Inflammatory macrophage treated with lipopolysaccharide for 4 hours (primary cell): Measurements from ENCODE around the gene ATP5F1D.

Source experiments
- DNase-seq: peaks from one replicate; pipeline ENCODE4 v3.0.0-alpha.2; 2020

The ATP5F1D gene

DNA sequence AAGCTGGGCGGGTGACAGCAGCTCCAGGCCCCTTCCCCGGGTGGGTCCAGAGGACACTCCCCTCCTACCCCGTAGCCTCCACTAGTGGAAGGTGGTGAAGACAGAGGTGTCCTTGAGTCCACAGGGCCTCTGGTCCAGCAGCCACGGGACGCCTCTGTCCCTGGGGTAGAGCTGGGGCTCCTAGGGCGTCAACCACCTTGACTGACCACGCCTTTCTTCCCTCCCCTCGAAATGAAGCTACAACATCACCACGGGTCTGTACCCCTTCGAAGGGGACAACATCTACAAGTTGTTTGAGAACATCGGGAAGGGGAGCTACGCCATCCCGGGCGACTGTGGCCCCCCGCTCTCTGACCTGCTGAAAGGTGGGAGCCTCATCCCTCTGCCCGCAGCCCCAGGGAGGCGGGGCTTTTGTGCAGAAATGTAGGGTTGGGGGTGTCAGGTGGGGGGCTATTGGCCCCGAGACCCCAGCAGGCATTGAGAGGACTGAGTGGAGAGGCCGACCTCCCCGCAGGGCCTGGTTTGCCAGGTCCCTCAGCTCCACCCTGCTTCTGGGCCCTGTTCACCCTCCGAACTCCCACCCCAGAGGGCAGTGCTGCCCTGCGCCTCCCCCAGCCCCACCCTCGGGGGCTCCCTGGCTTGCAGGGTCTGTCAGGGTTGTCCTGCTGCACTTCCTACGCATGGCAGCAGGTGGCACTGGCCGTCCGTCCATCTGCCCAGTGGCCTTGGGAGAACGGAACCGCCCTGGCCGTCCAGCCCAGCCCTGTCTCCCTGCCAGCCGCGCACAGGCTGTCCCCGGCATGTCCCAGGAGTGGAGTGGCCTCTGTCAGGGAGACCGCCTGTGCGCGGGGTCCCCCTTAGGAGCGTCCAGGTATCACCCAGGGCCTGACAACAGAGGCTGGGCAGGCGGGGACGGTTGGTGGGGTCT lies 20.3 kb upstream of the ATP5F1D start:
- peak; percentile 54 for DNase-seq

DNA sequence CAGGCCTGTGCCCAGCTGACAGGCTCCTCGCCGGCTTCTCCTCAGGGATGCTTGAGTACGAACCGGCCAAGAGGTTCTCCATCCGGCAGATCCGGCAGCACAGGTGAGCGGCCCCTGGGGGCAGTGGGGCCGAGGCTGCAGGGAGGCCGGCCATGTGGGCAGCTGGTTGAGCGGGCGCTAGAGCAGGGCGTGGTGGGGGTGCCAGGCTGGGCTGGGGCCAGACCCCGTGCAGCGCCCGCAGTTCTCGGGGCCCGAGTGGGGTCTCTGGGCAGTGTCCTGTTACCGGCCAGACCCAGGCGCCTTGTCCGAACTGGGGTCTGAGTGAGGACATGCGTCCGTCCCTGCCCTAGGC lies 19.7 kb upstream of the ATP5F1D start:
- DNase-seq, result no peak

DNA sequence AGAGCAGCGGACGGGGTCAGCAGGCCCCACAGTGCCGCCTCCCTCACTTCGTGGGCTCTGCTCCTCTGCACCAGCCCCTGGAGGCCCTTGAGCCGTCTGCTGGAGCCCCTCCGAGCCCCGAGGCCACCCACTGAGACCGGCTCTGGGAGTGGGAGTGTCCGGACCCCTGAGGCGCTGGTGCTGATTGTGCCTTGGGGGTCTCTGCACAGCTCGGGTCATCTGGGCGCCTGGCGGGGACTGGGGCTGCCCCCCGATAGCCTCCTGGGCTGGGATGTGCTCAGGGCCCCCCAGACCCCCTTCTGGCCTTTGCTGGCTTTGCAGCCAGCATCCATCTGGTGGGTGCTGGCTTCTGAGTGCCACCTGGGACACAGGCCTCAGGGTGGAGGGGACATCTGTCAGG lies 19.2 kb upstream of the ATP5F1D start:
- no peak for DNase-seq

DNA sequence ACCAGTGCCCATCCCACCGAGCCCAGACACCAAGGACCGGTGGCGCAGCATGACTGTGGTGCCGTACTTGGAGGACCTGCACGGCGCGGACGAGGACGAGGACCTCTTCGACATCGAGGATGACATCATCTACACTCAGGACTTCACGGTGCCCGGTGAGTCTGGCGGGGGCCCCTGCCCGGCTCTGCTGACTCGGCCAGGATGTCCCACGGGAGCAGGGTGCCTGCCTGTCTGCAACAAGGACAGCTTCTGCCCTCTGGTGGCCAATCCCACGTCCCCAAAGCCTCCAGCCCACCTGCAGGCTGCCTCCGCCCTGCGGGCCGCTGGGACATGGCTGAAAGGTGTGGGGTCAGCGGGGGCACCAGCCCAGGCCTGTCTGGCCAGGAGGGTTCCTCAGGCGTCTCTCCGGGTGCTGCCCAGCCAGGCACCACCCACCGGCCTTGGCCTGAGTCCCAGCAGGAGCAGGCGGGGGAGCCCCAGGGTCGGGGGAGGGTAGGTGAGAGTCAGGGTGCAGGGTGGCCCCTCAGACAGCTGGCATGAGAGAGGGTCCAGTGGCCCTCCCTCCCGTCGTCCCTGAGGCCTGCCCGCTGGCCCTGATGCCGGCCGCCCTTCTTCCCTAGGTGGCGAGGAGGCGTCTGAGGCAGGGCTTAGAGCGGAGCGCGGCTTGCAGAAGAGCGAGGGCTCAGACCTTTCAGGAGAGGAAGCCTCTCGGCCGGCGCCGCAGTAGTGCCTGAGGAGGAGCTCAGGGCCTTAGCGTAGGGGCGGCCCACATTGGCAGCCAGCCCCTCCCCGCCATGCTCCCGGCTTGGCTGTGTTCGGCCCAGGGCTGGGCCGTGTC lies 18.3 kb upstream of the ATP5F1D start:
- DNase-seq, result no peak

DNA sequence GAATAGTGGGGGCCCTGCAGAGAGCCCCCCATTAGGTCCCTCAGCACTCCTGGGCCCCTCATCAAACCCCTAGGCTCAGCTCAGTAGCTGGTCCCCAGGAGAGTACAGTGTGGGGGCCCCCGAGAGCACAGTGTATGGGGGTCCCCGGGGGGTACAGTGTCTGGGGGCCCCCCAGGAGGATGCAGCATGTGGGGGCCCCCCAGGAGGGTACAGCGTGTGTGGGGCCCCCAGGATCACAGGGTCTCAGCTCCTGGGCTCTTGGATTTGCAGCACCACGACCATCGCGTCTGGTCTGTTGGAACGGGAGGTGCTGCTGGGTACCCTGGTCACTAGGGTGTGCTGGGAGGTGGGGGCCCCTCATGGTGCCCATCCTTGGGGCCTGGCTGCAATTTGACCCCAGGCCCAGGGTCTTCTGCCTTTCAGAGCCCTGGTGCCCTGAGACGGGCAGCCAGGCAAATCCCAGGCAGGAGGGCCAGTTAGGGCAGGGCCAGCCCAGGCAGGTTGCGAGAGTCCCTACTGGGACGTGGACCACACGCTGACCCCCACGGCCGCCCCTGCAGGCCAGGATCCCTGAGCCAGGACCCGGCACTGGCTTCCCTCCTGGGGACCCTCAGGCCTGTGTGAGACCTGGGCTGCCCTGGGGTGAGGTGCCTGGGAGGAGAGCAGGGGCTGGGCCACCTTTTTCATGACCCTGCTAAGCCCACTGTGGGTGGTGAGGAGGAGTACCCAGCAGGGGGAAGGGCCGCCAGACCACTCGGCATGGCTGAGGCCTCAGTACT lies 17.3 kb upstream of the ATP5F1D start:
- no peak for DNase-seq

DNA sequence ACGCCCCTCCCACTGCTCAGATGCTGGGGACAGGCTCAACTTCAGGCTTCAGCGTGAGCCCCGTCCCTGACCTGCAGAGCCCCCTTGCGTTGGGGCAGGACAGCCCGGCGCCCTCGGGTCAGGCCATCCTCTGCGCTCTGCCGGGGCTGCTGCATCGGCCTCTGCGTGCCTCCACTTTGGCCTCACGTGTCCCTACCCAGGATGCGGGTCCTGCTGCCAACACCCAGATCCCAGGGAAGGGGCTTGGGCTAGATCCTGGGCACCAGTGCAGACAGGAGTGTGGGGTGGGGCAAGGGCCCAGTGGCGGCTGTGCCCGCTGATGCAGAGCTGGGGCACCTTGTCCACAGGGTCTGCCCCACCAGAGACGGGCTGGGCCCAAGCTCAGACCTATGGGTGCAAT lies 16.7 kb upstream of the ATP5F1D start:
- no peak for DNase-seq

DNA sequence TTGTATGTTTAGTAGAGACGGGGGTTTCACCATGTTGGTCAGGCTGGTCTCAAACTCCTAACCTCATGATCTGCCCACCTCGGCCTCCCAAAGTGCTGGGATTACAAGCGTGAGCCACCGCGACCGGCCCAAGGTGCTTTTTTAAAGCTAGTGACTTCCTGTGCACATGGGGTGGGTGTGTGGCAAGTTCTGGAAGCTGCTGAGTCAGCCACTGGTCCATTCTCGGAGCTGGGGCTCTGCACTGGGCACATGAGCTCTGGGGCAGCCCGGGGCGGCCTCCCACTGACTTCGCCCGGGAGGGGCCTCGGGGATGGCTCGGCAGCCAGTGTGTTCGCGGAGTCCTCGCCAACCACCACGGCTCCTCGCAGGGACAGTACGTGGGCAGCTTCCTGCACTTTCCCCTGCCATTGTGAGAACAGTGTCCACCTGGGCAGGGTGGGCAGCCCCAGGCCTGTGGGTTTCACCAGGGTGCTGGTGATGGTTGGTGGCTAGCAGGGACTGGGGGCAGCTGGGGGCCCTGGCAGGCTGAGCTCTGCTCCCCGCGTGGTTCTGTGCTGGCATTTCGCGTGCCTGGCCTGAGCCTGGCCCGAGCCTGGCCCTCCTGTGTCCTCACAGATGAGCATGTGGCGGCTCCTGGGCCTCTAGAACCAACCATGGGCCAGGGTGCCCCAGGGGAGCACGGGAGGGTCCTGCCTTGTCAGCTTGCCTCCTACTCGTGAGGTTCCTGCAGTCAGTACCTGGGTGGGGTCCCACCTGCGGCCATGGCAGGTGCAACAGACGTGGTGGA lies 15.9 kb upstream of the ATP5F1D start:
- no peak for DNase-seq

DNA sequence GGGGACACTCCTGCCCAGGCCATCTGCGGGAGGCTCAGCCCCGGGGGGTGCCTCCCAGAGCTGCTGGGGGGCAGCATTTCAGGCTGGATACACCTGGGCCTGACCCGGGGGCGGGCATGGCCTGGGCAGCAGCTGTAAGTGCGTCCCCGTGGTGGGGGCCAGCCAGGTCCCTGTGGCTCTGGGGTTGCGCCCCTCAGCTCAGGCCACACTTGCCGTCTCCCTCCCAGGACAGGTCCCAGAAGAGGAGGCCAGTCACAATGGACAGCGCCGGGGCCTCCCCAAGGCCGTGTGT lies 15.4 kb upstream of the ATP5F1D start:
- DNase-seq, result no peak

DNA sequence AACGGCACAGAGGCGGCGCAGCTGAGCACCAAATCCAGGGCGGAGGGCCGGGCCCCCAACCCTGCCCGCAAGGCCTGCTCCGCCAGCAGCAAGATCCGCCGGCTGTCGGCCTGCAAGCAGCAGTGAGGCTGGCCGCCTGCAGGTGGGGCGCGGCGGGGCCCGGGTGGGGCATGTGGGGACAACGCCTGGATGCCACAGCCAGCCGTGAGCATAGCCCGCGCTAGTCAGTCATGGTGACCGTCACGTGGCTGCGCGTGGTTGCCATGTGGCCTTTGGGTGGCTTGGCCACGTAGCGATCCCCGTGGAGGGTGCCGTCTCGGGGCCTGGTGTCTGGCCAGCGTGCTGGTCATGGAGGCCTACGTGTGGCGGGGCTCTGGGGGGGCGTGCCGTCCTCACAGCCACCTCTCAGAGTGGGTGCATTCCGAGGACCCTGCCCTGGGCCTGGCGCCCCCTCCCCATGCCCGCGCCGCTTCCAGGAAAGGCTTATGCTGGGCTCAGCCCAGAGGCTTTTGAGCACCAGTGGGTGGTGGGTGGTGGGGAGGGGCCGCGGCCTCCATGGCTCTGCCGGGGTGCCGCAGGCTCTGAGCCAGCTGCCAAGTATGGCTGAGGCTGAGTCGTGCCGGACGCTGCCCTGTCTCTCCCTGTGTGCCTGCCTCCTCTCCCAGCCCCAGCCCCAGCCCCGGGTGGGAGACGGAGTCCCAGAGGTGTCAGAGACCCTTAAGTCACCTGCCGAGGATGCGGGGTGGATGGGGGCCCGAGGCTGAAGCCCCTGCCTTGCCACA lies 14.8 kb upstream of the ATP5F1D start:
- DNase-seq, result no peak

DNA sequence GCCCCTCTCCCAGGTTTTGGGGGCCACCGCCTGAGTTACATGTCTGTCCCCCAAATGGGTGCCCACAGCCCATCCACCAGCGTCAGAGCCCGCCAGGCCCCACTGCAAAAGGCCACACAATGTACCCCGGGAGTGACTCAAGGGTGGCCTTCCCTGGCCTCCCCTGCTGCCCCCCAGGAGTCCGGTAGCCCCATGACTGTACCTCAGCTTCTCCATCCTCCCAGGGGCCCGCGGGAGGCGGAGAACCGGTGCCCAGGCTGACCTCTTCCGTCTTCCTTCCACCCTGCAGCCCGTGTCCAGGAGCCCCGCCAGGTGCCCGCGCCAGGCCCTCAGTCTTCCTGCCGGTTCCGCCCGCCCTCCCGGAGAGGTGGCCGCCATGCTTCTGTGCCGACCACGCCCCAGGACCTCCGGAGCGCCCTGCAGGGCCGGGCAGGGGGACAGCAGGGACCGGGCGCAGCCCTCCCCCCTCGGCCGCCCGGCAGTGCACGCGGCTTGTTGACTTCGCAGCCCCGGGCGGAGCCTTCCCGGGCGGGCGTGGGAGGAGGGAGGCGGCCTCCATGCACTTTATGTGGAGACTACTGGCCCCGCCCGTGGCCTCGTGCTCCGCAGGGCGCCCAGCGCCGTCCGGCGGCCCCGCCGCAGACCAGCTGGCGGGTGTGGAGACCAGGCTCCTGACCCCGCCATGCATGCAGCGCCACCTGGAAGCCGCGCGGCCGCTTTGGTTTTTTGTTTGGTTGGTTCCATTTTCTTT lies 14.1 kb upstream of the ATP5F1D start:
- DNase-seq, result no peak

DNA sequence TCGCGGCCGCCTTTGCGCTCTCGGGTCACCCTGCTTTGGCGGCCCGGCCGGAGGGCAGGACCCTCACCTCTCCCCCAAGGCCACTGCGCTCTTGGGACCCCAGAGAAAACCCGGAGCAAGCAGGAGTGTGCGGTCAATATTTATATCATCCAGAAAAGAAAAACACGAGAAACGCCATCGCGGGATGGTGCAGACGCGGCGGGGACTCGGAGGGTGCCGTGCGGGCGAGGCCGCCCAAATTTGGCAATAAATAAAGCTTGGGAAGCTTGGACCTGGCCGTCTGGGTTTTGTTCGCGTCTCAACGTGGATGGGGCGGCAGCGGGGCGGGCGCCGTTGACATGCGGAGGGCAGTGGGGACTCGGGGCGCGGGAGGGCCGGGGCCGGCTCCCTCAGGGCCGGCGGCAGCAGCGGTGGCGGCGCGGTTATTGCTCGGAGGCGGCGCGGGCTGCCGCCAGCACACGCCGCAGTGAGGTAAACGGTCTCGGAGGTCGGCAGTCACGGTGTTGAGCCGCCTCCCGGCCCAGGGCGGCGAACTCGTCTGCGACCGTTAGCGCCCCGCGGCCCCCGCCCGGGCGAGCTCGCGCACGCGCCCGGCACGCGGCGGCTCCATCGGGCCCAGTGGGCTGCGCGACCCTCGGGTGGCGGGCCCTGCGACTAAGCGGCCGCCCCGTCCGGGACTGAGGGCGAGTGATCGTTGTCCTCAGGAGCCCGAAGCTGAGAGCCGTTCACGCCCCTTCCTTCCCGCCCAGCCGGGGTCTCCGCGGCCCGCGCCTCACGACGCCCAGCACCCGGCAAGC lies 13.2 kb upstream of the ATP5F1D start:
- DNase-seq, result no peak

DNA sequence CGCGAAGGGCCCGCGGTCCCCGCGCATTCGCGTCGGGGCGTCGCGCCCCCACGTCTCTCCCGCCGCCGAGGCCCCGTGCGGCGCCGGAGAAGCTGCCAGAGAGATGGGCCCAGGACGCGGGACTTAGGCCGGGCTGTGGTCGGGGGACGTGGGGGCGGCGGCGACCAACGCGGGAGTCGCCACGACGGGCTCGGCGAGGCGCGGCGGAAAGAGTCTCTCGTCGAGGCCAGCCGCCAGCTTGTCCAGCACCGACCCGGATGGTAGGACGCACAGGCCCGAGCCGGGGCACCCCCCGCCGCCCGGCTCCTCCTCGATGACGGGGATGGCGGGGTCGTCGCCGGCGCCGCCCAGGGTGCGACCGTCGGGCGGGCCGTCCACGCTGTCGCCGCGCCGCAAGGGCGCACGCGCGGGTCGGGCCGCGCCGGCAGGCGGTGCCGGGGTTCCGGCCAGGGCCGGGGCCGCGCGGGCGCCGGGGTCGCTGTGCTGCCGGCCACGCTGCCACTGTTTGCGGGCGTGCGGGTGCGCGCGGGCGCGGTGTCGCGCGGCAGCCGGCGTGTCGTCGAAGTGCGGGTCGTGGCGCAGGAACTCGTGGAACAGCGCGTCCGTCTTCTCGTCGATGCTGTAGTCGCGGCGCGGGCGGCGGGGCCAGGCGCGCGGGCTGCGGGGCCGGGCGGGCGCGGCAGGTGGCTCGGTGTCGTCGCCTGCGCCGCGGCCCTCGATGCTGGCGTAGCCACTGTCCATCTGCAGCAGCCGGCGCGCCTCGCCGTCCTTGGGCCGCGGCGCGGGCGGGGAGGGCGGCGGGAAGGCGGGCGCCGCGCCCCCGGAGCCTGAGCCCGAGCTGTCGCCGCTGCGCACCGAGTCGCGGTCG lies 12.3 kb upstream of the ATP5F1D start:
- no peak for DNase-seq

DNA sequence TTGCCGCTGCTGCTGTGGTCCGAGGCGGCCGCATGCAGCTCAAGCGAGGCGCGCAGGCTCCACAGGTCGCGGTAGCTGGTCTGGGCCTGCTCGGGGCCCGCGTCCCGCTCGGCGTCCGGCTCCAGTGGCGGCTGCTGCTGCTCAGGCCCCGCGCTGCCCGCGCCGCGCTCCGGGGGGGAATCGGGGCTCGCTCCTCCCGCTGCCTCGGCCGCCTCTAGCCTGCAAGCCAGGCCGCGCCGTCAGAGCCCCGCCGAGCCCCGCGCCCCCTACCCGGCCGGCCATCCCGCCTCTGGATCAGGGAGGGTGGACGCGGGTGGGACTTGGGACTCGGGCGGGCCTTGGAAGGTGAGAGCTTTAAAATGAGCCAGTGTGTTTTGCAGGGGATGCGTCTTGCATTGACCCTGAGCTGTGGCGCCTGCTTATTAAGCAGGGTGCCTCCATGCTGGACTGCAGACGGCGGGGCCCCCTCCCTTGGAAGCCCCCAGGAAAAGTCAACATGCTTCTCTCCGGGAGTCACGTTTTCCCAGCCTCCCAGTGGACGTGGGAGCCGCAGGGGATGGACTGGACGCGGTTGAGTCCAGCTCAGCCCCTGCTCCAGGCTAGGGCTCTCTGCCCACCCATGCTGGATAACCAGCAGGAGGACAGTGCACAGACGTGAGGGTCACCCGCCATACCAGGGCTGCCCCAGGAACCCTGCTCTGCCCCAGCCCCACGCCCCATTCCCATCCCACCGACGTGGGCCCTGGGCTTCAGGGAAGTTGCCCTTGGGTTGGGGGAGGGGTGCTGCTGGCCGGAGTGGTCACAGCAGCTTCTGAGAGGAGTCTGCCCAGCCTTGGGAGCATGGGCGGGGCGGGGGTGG lies 11.4 kb upstream of the ATP5F1D start:
- DNase-seq, result no peak

DNA sequence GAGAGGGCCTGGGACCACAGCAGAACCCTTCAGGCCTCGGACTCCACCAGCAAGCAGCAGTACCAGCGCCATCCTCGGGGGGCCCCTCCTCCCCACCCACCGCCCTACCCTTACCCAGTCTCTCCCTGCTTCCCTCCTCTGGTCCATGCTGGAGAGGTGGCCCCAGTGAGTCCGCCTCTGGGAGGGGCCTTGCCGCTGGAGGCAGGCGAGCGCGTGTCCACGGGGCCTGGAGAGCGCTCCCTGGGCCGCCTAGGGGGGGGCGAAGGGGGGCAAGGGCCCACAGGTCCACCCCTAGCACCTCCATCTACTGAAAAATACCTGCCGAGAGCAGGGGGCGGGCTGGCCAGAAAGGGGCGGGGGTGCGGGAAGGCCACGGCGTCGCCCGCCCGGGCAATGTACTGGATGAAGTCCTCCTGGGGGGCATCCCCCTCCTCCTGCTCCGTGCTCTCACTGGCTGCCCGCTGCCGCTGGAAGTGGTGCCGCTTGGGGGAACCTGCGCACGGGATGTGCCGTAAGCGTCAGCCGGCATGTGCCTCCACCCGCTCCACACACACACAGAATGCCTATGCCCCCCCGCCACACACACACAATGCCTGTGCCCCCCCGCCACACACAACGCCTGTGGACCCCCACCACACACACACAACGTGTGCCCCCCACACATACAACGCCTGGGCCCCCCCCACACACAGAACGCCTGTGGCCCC lies 10.6 kb upstream of the ATP5F1D start:
- no peak for DNase-seq

DNA sequence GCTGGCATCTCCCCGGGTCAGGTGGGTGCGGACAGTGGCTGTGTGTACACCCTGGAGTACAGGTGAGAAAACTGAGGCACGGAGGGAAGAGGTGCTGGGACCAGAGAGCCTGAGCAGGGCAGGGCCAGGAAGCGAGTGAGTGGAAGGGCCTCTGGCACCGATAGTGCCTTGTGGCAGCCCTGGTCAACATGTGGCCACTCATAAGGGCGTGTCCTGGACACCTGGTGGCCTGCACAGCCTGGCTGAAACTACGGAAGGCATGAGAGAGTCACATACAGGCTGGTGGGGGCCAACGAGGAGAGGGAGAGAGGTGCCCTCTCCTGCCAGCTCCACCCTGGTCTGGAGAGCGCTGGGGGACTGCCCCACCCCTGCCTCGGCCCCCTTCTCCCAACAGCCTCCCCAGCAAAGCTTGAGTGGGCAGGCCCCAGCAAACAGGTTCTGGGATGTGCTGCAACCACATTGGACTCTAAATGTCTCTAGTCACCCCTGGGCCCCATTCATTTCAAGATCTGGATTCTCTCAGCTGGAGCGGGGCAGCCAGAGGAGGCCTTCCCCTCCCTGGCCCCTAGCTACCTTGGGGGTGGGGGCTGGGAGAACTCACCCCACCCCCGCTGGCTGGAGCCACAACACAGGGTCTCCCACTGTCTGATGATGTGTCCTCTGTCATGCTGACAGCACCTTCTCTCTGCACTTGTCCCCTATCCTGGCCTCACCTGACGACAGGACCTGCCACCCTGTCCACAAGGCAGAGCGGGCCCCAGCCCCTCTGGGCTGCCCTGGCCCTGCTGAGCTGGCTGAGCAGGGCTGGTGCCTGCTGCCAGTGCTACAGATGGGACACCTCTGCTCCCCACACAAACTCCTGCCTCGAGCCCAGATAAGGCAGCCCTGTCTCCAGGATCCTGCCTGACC lies 9.6 kb upstream of the ATP5F1D start:
- DNase-seq, result no peak

DNA sequence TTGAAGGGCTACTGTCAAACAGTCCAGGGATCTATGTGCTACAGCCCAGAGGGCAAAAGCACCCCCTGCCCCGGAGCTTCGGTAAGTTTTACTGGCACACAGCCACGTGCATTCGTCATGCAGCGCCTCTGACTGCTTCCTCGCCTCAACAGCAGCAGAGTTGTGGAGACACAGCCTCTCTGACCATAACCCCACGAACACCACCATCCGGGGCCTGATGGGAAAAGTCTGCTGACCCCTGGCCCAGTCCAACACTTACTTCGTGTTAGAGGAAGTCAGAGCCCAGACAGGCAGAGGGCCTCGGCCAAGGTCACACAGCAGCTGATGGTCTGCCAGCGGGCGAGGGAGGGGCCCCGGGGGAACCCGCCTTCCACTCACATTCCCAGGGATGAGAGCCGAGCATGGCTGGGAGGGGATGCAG lies 8.9 kb upstream of the ATP5F1D start:
- no peak for DNase-seq
